ENCODE results near the gene KRT79.

DNA sequence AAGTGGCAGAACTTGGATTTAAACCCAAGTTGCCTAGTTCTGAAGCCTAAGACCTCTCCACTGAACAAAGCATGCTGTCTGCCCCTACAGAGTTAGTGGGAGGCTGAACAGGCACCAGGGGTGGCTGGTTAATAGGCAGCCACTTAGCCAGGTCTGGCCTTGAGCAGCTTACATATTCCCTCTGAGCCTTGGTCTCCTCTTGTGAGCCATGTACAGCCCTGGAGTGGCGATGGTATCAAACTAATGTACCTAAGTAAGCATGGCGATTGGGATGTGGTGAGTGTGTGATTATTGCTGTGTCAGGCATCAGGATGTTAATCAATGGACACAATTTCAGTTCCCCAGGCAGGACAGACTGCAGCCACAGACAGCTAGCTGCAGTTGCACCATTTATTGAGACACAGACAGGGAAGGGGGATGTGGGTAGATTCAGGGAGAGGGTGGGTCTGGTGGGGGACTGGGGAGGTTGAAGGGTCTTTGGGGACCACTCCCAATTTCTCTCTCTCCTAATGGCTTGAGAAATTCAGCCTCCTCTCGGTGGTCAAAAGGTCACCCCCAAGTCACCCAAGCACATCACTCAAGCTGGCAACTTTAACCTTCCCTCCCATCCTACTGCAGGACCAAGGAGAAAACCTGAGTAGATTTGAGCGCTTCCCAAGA is 12.9 kb downstream of the KRT79 start:
- TF ChIP-seq, protein P1, sequence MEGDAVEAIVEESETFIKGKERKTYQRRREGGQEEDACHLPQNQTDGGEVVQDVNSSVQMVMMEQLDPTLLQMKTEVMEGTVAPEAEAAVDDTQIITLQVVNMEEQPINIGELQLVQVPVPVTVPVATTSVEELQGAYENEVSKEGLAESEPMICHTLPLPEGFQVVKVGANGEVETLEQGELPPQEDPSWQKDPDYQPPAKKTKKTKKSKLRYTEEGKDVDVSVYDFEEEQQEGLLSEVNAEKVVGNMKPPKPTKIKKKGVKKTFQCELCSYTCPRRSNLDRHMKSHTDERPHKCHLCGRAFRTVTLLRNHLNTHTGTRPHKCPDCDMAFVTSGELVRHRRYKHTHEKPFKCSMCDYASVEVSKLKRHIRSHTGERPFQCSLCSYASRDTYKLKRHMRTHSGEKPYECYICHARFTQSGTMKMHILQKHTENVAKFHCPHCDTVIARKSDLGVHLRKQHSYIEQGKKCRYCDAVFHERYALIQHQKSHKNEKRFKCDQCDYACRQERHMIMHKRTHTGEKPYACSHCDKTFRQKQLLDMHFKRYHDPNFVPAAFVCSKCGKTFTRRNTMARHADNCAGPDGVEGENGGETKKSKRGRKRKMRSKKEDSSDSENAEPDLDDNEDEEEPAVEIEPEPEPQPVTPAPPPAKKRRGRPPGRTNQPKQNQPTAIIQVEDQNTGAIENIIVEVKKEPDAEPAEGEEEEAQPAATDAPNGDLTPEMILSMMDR (conservative IDR thresholded peaks at IDR 0.05 in 1 of 2, IDR thresholded peaks at IDR 0.05 in 1 of 2; ENCODE audit: low read depth in 1 of 2, low read length in 2 of 2): no peak
- no peak for TF ChIP-seq EZH2 (IDR thresholded peaks at IDR 0.05; ENCODE audit: low read length, missing control alignments)

Data from fibroblast of lung (primary cell).